ENCODE measurements around the gene TSPAN6. TPM values are rescaled to one million over a fixed set of nuclear protein-coding genes. Genes with fewer than 3 reads are reported as not detected.

The TSPAN6 gene
- 21.7 and 36.5 TPM in 2 replicates for total RNA-seq

GRCh38 chrX:100636321-100636991 lies at the start of gene TSPAN6:
TSPAN6 (minus strand) TSS chrX:100636806; CDS start chrX:100636694, 112 bp downstream.

GRCh38 chrX:100643956-100644860 lies 7.6 kb upstream of the TSPAN6 start, which contains the start of gene SRPX2:
SRPX2 (plus strand) TSS chrX:100644199; CDS start chrX:100646323, 2,124 bp downstream.

GRCh38 chrX:100584611-100585010 lies 52.0 kb downstream of the TSPAN6 start, which contains the start of gene TNMD:
TNMD (plus strand) TSS chrX:100584936; CDS start chrX:100585019, 83 bp downstream.

Other genes starting within 250 kb of the TSPAN6 start
- 0.03 and 0.07 TPM in 2 replicates for gene PCDH19, start 226.5 kb downstream of the TSPAN6 start, total RNA-seq
- not detected in 2 replicates for gene TNMD, start 51.9 kb downstream of the TSPAN6 start, total RNA-seq
- gene SRPX2, start 7.4 kb upstream of the TSPAN6 start, total RNA-seq = 32.5 and 210 TPM in 2 replicates
- 3.9 and 4.1 TPM in 2 replicates for gene SYTL4, start 95.3 kb upstream of the TSPAN6 start, total RNA-seq
- gene CSTF2, start 183.6 kb upstream of the TSPAN6 start, total RNA-seq = 13.6 and 15.5 TPM in 2 replicates
- gene NOX1, start 237.6 kb upstream of the TSPAN6 start, total RNA-seq = not detected in 2 replicates